ENCODE data around the gene BTBD2. TPM values are rescaled to one million over a fixed set of nuclear protein-coding genes. Genes with fewer than 3 reads are reported as not detected.
A peak's percentile ranks its signal among the peaks of the same experiment; 100 is the strongest.

Gene BTBD2
- total and polyA plus RNA-seq, 2 of the 8 experiments (the other 6 are each of a cell fraction or from before 2014, with no cell fraction given), result 91.7 to 92.3 TPM

DNA sequence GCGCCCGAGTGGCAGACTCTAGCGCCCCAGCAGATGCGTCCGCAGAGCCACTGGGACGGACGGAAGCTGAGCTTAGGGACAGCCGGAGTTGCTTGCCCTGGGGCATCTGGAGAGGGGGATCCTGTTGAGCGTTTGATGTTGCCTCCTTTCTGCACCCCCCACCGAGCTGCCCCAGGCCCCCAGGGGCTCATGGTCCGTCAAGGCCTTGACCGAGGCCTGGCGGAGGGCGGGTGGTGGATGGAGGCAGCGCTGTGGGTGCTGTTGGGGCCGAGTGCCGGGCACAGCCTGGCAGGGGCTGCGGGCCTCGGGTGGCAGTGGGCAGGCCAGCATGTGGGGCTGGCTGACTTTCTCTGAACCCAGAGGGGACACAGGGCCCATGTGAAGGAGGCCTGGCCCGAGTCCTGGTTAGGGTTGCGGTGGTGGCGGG is 71.8 kb downstream of the BTBD2 start:
- CTCF ChIA-PET (ENCODE audit: partially characterized antibody), result interaction anchor here (0.6 to 3.6 kb wide), 7 partner anchors 10 to 1554 kb away, joined by 3 to 21 read pairs (median 3); no protein-coding TSS in a partner anchor
- Histone ChIP-seq H3K4me3 (ENCODE audit: extremely low read depth in 1 of 4, insufficient read depth in 2 of 4, low read depth in 3 of 4, low read length in 4 of 4) (peak overlapping the region in 1 of 4 experiments; percentile 85; a peak in 1 of 8 replicates), H4K8ac (ENCODE audit: extremely low read depth, insufficient read depth, low read length) (no peak overlapping the region), H3K9me3 (ENCODE audit: insufficient read depth in 2 of 2, low read depth in 1 of 2, low read length in 1 of 2) (no peaks in the 10 kb centered on the region), H3K23me2 (ENCODE audit: low read depth, low read length) (peaks cover 15% of the 10 kb centered on the region; the same call in 1 of the 2 replicates), H3K9ac (replicated peaks in 1 of 4; ENCODE audit: extremely low read depth in 1 of 4, low read depth in 3 of 4, low read length in 3 of 4) (no peak overlapping the region), H3K27me3 (replicated peaks in 1 of 4; ENCODE audit: control insufficient read depth in 3 of 4, extremely low read depth in 1 of 4, insufficient read depth in 3 of 4, low read length in 3 of 4) (no peaks in the 10 kb centered on the region), H3K4me2 (ENCODE audit: insufficient read depth in 1 of 2, low read depth in 2 of 2, low read length in 2 of 2) (peak overlapping the region in 1 of 2 experiments; percentile 80; a peak in 3 of 4 replicates), H2AFZ (ENCODE audit: low read length) (no peak overlapping the region), H2BK5ac (ENCODE audit: low read depth, low read length) (no peak overlapping the region), H3K27ac (ENCODE audit: low read depth, low read length) (no peak overlapping the region; the same call in 1 of the 2 replicates), H2BK12ac (ENCODE audit: low read depth, low read length) (no peak overlapping the region), H2BK120ac (replicated peaks; ENCODE audit: low read depth, low read length) (no peak overlapping the region), H2AK5ac (ENCODE audit: low read depth, low read length) (no peak overlapping the region), H3K14ac (ENCODE audit: insufficient read length) (no peak overlapping the region), H4K5ac (ENCODE audit: insufficient read length, low read depth, low read length) (peak overlapping the region; percentile 5), H3K56ac (replicated peaks; ENCODE audit: insufficient read length, low read depth, low read length) (no peak overlapping the region), H2BK20ac (ENCODE audit: low read length) (no peak overlapping the region), H3K79me1 (ENCODE audit: low read depth, low read length) (peaks cover 11% of the 10 kb centered on the region), H4K91ac (replicated peaks; ENCODE audit: insufficient read length, low read length) (no peak overlapping the region), H3K23ac (ENCODE audit: insufficient read length) (no peak overlapping the region), H3K36me3 (ENCODE audit: control insufficient read depth in 2 of 4, insufficient read depth in 4 of 4, low read length in 3 of 4) (no peaks in the 10 kb centered on the region), H3K4me1 (replicated peaks in 1 of 4; ENCODE audit: control insufficient read depth in 3 of 4, insufficient read depth in 4 of 4, low read length in 3 of 4) (peaks cover 0 to 27% (median 12%) of the 10 kb centered on the region in 4 experiments; a peak in 6 of 7 replicates), H4K20me1 (replicated peaks in 1 of 2; ENCODE audit: control insufficient read depth in 1 of 2, insufficient read depth in 2 of 2, low read length in 2 of 2) (peaks cover 28 to 34% of the 10 kb centered on the region in 2 experiments), H3K18ac (ENCODE audit: extremely low read depth, low read length) (no peak overlapping the region), H3K4ac (replicated peaks; ENCODE audit: insufficient read length, low read depth, low read length) (no peak overlapping the region), H3K79me2 (ENCODE audit: control insufficient read depth in 1 of 2, insufficient read depth in 2 of 2, low read length in 2 of 2) (peaks cover 49 to 63% of the 10 kb centered on the region in 2 experiments), H2BK15ac (ENCODE audit: low read length) (no peak overlapping the region)
- POLR2A ChIA-PET (ENCODE audit: partially characterized antibody), result interaction anchor here (1.5 kb wide), 1 partner anchor 17 kb away, joined by 5 read pairs; no protein-coding TSS in a partner anchor
- WGBS, 2 experiments (ENCODE audit: extremely low coverage in 1 of 2, insufficient coverage in 1 of 2, insufficient read length in 1 of 2, insufficient replicate concordance in 2 of 2, low coverage in 1 of 2, low lambda C conversion rate in 2 of 2, missing lambda C conversion rate in 1 of 2), result 93% methylated on average over 19 of the region's 22 CpGs; no CpG with 5 or more reads in 1 of the 2 experiments
- DNase-seq (ENCODE audit: low read depth in 1 of 2, low spot score in 2 of 2), result no peak
- FAIRE-seq, result no peak
- no peak for TF ChIP-seq EP300 (IDR thresholded peaks at IDR 0.05; ENCODE audit: borderline replicate concordance in 1 of 2, low read depth in 2 of 2, low read length in 2 of 2)
- no peak for TF ChIP-seq RBBP5 (IDR thresholded peaks at IDR 0.05; ENCODE audit: borderline replicate concordance, low read depth, low read length)
- TF ChIP-seq EGR1 (IDR thresholded peaks at IDR 0.05; ENCODE audit: borderline replicate concordance, low read depth, low read length), result no peak
- TF ChIP-seq RAD21 (IDR thresholded peaks at IDR 0.05 in 1 of 2, conservative IDR thresholded peaks at IDR 0.05 in 1 of 2; ENCODE audit: low read depth in 2 of 2, low read length in 2 of 2), result no peak
